GM21576 (cell line): Measurements from ENCODE around the gene HPCA.
"Not testable (repeated sequence)": the region's sequence is repeated elsewhere in the genome, so short reads cannot be mapped to it uniquely, and the experiment has no call there.

ENCODE experiments used
- ATAC-seq: cut with Tn5 transposase; IDR thresholded peaks from one replicate; pipeline ENCODE4 v1.9.1; 2021; ENCODE audit warnings: mild to moderate bottlenecking, moderate library complexity; ENCODE audit not compliant: unreplicated experiment

The HPCA gene

GRCh38 chr1:32900956-32901822 lies 14.9 kb downstream of the HPCA start, which contains the start of gene TMEM54:
Gene TMEM54 (minus strand): TSS chr1:32901389. CDS start chr1:32901238, 151 bp downstream.
- ATAC-seq = no peak

DNA sequence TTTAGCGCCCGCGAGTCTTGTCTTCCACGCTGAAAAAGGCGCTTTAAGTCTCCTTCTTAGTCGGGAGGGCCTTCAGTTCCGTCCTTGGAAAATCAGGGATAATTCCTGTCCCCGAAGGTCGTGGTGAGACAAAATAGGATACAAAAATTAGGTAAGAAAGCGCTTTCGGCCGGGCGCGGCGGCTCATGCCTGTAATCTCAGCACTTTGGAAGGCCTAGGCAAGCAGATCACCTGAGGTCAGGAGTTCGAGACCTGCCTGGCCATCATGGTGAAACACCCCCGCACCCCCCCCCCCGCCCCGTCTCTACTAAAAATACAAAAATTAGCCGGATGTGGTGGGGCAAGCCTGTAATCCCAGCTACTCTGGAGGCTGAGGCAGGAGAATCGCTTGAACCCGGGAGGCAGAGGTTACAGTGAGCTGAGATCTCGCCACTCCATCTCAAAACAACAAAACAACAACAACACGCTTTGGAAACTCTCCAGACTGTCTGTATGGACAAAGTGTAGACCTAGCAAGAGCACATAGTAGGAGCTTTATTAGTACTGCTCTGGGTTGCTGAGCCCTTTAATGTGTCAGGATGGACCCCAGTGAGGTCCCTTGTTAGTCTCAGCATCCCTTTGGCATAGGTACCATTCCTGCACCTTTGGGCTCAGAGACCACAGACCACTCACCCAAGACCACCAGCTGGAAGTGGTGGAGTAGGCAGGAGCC lies 15.7 kb downstream of the HPCA start:
- no peak for ATAC-seq

DNA sequence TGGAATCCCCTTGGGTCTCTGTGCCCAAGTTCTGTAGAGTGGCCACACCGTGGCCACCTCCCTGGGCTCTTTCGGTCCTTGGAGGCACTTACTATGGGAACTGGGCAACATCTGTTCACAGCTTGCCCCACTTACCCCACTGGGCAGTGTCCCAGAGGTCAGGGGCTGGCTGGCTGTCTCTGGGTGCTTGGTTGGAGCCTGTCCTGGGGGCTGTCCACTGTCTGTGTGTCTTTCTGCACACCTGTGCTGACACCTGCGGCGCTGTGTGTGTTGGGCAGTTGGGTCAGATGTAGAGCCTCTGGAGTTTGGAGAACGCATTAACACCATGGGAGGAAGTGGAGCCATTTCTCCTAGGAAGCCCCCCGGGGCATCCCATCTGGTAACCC lies 16.2 kb downstream of the HPCA start:
- ATAC-seq = no peak

DNA sequence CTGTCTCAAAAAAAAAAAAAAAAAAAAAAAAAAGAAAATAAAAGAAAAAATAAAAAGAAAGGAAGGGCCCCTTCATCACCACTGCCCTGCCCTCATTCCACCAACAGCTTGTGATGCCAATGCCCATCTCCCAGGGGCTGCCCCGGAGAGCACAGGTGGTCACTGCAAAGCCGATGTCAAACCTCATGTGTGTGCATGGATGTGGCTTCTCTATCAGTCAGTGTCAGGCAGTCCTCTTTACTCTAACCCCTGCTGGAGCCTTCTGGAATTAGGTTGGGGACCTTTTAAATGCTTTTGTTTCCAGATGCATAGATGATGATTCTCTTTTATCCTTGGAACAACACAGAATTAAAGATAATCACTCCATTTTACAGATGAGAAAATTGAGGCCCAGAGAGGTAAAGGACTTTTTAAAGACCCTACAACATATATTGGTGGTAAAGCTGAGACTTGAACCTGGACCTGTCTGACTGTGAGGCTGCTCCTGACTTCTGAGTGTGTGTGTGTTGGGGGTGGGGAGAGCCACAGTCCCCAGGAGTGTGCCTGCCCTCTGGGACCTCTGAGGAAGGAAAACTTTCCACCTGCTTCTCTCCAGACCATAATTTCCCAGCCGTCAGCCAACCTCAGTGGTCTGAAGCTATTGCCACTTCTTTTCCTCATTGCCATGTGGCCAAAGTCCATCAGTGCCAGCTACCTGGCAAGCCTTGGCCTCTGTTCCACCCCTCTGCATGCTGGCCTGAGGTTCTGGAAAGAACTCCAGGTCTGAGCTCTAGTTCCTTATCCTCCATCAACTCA lies 17.9 kb downstream of the HPCA start:
- no peak for ATAC-seq

DNA sequence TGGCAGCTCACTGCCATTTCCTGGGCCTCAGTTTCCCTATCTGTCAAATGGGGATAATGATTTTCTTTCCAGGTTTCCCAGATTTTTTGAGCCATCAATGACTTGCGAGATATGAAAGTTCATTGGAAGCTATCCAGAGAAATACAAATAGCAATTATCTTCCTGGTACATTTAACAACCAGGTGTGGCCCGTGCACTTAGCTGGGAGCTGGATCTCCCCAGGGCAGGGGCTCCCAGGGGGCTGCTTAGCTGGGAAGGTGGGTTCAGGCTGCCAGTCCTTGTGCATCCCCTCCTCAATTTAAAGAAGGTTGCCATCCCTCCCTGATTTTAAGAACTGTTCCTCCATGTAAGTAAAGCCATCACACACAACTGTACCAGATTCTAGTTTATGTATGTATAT lies 18.5 kb downstream of the HPCA start:
- no peak for ATAC-seq

DNA sequence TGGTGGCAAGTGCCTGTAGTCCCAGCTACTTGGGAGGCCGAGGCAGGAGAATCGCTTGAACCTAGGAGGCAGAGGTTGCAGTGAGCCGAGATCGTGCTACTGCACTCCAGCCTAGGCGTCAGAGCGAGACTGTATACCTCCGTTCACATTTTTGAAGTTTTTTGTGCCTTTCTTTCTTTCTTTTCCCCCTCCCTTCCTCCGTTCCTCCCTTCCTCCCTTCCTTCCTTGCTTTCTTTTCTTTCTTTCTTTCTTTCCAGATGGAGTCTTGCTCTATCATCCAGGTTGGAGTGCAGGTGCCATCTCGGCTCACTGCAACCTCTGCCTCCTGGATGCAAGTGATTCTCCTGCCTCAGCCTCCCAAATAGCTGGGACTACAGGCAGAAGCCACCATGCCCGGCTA lies 19.3 kb downstream of the HPCA start:
- not testable (repeated sequence) for ATAC-seq

DNA sequence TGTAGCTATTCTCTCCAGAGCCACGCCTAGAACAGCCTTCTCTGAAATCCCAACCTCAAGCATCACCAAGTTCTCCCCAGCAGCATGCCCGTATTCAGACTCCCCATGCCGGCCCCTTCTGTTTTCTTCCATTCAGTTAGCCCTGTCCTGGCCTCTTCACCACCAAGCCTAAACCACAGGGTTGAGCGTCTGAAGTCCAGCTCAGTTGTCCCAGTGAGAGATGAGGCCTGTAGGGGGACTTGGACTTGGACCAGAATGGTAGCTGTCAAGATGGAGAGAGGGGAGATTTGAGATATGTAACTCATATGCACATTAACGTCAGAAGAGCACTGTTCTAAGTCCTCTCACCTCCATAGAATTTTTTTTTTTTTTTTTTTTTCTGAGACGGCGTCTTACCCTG lies 20.4 kb downstream of the HPCA start:
- no peak for ATAC-seq

DNA sequence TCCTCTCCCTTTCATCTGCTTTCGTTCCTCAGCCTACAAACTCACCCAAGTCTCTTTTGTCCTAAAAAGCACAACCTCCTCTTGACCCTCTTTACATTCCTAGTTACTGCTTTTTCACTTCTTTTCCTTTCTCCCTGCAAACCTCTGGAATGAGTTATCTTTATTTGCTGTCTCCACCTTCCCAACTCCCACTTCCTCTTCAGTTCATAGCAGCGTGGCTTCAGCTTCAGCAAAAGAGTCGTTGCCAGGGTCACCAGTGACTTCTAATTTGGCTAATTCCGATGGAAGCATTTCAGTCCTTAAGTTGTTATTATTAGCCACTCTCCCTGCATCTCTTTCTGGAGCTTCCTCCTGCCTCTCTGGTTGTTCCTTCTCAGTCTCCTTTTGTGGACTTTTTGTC lies 21.1 kb downstream of the HPCA start:
- ATAC-seq = no peak

- no peak for ATAC-seq
Observed at GRCh38 chr1:32910319-32910718, 24.0 kb downstream of the HPCA start.

DNA sequence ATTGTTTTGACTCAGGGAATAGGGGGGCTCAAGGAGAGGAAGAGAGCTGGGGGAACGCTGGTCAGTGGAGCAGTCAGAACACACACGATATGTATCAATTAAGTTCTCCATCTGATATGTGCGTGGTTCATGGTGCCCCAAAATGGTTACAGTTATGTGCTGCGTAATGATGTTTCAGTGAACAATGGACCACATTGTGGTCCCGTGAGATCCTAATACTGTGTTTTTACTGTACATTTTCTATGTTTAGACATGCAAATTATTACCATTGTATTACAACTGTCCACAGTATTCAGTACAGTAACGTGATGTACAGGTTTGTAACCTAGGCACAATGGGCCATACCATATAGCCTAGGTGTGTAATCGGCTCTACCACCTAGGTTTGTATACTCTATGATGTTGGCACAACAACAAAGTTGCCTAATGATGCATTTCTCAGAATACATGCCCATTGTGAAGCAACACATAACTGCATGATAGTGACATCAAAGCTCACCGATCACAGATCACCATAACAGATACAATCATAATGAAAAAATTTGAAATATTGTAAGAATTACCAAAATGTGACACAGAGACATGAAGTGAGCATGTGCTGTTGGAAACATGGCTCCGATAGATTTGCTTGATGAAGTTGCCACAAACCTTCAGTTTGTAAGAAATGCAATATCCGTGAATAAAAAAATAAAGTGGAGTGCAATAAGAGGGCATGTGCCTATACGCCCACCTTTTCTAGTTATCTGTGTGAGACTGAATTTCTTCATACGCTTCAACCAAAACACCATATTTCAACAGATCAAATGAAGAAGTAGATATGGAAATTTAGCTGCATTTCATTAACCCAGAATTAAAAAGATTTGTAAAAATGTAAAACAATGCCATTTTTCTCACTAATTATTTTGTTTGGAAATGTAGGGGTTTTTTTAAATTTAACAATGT lies 29.7 kb downstream of the HPCA start:
- ATAC-seq = no peak

DNA sequence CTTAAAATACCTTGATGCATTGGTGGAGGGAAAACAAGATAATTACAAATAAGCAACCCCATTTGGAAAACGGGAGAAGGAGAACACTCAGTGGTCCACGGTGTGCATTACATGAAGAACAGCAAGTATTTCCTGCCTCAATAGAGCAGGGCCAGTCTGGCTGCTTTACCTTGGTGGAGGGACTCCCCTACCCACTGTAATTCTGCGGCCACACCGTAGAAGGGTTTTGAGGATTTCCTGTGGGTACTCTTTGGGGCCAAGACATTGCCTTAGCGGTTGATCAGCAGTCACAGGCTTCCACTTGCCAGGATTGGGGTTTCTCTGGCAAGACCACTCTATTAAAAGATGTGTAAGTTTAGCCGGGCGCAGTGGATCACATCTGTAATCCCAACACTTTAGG lies 31.2 kb downstream of the HPCA start:
- no peak for ATAC-seq

DNA sequence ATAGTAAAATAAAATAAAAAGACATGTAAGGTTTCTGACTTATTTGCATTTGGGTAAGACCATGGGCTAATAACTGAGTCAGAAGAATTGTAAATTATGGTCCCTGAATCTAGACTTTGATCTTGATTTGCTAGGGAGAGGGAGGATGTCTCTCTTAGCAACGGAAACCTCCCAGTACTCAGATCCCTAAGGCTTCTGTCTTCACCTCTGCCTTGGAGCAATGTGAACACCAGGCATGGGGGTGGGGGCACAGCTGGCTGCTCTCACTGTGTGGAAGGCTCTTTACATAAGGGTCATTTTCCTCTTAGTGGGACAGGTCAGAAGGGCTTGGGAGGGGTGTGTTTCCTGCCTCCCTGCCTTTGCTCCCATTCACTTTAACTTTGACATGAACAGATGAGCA lies 31.9 kb downstream of the HPCA start:
- ATAC-seq = no peak

DNA sequence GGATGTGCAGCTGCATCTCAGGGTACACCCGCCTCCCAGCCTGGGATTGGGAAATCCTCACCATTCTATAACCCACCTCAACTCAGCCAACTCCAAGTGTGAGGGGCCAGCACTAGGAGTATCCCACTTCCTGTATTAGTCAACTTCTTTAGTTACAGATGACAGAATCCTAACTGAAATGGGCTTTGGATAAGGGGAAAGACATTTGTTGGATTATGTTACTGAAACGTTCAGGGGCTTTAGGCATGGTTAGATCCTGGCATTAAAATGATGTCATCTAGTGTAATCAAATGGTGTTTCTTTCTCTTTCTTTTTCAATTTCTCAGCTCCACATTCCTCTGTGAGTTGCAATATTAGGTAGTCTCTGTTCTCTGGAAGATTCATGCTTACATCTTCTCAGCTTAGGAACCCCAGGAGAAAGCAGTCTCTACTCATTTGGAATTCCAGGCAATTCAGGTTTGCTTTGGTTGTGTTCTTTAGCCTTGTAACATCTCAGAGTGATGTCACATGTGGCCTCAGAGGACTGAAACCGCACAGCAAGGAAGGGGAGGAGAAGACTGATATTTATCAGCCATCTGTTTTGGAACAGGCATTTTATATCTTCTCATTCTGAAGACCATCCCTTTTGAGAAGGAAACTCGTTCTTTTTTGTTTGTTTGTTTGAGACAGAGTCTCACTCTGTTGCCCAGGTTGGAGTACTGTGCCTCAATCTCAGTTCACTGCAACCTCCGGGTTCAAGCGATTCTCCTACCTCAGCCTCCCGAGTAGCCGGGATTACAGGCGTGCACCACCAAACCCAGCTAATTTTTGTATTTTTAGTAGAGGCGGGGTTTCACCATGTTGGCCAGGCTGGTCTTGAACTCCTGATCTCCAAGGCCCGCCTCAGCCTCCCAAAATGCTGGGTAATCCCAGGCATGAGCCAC lies 33.8 kb downstream of the HPCA start:
- no peak for ATAC-seq

GRCh38 chr1:32920833-32921232 lies 34.5 kb downstream of the HPCA start:
- ATAC-seq = no peak

- ATAC-seq = no peak
Observed at GRCh38 chr1:32924881-32925344, 38.6 kb downstream of the HPCA start.

GRCh38 chr1:32925403-32926162 lies 39.3 kb downstream of the HPCA start:
- no peak for ATAC-seq

- no peak for ATAC-seq
Observed at GRCh38 chr1:32926562-32926961, 40.3 kb downstream of the HPCA start.

DNA sequence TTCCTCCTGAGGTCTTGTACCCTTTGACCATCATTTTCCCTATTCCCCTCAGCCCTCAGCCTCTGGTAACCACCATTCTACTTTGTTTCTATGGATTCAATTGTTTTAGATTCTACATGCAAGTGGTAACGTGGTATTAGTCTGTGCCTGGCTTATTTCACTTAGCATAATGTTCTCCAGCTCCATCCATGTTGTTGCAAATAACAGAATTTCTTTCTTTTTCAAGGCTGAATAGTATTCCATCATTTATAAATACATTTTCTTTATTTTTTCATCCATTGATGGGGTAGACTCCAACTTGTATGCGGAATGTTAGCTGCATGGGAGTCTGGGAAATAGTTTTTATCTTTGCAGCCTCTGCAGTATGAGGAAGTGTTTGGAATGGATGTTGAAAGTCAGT lies 41.1 kb downstream of the HPCA start:
- no peak for ATAC-seq
